ENCODE results near the gene TAB2. TPM values are rescaled to one million over a fixed set of nuclear protein-coding genes. Genes with fewer than 3 reads are reported as not detected.

The TAB2 gene
- polyA plus RNA-seq, 1 experiment, result 23.9 TPM

DNA sequence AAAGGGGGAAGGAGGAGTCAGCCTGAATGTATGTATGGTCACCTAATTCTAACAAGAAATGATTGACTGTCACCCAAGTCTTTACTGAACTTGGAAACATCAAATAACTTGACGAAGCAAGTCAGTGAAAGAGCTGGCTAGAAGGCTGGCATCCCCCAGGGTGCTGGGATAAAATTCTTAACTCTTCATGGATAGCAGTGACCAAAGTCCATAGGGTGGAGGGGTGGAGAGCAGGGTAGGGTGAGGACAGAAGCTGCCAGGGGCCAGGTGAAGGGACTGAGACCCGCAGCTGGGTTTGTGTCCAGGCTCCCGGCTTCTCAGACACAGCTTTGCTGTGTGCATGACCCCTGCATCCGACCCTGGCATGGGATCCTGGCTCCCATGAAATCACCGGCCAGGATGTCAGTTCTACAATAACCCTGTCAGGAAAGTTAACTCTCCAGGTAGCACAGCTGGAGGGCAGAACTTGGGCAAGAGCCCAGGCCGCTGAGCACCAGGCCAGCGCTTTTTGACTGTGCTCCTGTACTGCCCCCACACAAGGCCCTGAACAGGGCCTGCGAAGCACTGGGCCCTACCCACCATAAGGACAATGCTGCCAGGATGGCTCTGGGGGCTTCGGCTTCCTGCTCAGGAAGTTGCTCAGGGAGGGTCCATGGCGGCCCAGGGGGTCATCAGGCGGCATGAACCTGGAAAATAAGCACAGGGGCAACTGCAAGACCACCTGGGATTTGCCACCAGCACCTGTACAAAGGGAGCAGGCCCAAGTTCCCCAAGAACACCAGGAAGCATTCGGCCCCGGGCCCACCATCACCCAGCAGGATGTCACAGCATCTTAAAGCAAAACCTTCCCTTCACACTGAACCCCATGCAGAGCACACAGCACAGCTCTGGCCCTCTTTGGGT is 134.8 kb downstream of the TAB2 start:
- Histone ChIP-seq H3K27me3 (ENCODE audit: control insufficient read depth, insufficient read depth, low read length) (no peaks in the 10 kb centered on the region), H3K4me3 (ENCODE audit: low read depth, low read length) (no peak overlapping the region), H3K36me3 (ENCODE audit: control insufficient read depth, insufficient read depth, low read length) (no peaks in the 10 kb centered on the region)
- ChIA-PET CTCF (interaction anchor here (1.6 kb wide), 1 partner anchor 65 kb away, joined by 4 read pairs; no protein-coding TSS in a partner anchor), POLR2A (no interaction called here)
- TF ChIP-seq, protein P1, sequence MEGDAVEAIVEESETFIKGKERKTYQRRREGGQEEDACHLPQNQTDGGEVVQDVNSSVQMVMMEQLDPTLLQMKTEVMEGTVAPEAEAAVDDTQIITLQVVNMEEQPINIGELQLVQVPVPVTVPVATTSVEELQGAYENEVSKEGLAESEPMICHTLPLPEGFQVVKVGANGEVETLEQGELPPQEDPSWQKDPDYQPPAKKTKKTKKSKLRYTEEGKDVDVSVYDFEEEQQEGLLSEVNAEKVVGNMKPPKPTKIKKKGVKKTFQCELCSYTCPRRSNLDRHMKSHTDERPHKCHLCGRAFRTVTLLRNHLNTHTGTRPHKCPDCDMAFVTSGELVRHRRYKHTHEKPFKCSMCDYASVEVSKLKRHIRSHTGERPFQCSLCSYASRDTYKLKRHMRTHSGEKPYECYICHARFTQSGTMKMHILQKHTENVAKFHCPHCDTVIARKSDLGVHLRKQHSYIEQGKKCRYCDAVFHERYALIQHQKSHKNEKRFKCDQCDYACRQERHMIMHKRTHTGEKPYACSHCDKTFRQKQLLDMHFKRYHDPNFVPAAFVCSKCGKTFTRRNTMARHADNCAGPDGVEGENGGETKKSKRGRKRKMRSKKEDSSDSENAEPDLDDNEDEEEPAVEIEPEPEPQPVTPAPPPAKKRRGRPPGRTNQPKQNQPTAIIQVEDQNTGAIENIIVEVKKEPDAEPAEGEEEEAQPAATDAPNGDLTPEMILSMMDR (IDR thresholded peaks at IDR 0.05; ENCODE audit: insufficient read depth, low read depth, low read length), result no peak
- DNase-seq (ENCODE audit: low read depth), result no peak

DNA sequence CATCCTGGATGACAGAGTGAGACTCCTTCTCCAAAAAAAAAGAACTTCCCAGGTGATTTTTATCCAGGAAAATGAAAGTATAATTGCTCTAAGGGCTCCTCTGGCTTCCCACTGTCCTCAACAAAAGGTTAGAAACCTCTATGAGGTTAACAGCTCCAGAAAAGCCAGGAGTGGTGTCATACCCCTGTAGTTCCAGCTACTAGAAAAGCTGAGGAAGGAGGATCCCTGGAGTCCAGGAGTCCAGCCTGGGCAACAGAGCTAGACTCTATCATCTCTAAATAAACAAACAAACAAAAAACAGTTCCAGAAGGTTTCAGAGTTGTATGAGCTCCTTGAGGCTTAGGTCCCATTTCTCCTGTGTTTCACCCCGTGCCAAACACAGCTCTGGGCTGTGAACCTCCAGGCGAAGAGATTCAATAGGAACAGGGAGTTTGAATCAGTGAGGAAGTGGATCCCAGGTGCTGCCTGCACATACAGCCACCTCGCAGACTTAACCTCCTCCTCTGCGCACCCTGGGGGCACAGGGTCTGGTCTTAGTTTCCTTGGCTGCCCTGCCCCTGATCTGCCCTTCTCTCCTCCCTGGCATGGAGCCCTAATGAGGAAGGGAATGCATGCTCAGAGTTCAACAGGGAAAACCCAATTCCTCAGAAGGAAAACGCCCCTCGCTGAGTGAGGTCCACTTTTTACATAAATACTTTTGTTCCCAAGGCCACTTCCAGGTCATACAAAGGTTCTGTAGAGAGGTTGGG is 136.3 kb downstream of the TAB2 start:
- no peak for DNase-seq (ENCODE audit: low read depth)
- ChIA-PET POLR2A (interaction anchor here (0.7 kb wide), 1 partner anchor 92 kb away, joined by 5 read pairs; no protein-coding TSS in a partner anchor), CTCF (interaction anchor here (0.6 to 1.6 kb wide), 8 partner anchors 10 to 704 kb away, joined by 3 to 6 read pairs (median 4); no protein-coding TSS in a partner anchor)
- TF ChIP-seq, protein P1 (IDR thresholded peaks at IDR 0.05; ENCODE audit: insufficient read depth, low read depth, low read length), result no peak
- no peaks in the 10 kb centered on the region for H3K27me3 ChIP-seq (ENCODE audit: control insufficient read depth, insufficient read depth, low read length)
- H3K36me3 ChIP-seq (ENCODE audit: control insufficient read depth, insufficient read depth, low read length), result no peaks in the 10 kb centered on the region
- no peak overlapping the region for H3K4me3 ChIP-seq (ENCODE audit: low read depth, low read length)

DNA sequence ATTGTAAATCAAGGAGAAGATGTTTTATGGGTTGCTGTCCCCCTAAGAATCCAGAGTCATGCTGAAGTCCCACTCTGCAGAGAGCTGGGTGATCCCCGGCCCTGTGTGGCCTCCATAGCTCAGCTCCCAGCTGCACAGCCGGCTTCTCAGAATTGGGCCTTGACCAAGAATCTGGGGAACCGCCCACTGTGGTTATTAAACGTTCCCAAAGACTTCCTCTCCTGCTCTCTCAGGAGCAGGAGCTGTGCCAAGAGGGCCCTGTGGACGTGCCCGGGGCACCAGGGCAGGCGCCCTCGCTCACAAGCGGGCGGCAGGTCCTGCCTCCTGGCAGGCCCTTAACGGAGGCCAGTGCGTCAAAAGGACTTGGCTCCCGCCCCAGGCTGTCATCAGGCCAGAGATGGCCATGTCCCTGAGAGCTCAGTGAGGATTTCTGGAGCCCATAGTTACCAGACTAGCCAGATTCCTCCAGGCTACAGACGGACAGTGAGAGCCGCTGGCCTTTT is 136.9 kb downstream of the TAB2 start:
- no peak overlapping the region for H3K4me3 ChIP-seq (ENCODE audit: low read depth, low read length)
- DNase-seq (ENCODE audit: low read depth), result peak; percentile 78
- POLR2A ChIA-PET, result no interaction called here
- TF ChIP-seq, protein P1 (IDR thresholded peaks at IDR 0.05; ENCODE audit: insufficient read depth, low read depth, low read length), result no peak
- CTCF ChIA-PET, result interaction anchor here (0.6 to 1.4 kb wide), 6 partner anchors 9 to 426 kb away, joined by 3 to 6 read pairs (median 3); no protein-coding TSS in a partner anchor
- H3K27me3 ChIP-seq (ENCODE audit: control insufficient read depth, insufficient read depth, low read length), result no peaks in the 10 kb centered on the region
- H3K36me3 ChIP-seq (ENCODE audit: control insufficient read depth, insufficient read depth, low read length), result no peaks in the 10 kb centered on the region

DNA sequence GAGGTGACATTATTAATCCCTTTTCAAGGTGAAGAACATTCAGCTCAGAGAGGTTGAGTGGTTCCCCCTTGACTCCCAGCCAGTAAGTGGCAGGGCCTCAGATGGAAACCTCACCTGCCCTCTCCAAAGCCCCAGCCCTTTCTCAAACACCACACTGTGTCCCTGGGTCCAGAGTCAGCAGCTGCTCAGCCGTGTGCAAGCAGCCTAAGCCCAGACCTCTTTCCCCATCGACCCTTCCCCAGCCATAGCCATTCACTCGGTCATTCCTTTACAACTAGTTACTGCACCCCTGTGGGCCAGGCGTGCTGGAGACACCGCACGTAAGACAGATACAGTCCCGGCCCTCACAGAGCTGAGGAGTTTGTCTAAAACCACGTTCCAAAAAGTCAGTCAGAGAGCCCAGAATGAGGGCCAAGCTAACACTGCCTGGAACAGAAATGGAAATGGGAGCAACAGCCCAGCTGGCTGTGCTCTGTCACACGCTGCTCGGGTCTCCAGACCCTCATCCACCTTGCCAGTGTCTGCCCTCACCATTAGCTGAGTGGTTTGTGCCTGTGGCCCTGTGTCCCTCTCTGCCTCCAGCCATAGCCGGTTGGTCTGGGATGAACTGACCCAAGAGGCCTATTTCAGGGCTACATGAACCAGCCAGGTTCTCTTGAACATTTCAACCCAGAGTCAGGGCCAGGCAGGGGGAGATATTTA is 137.7 kb downstream of the TAB2 start:
- no peak for DNase-seq (ENCODE audit: low read depth)
- Histone ChIP-seq H3K4me3 (ENCODE audit: low read depth, low read length) (no peak overlapping the region), H3K36me3 (ENCODE audit: control insufficient read depth, insufficient read depth, low read length) (no peaks in the 10 kb centered on the region), H3K27me3 (ENCODE audit: control insufficient read depth, insufficient read depth, low read length) (no peaks in the 10 kb centered on the region)
- TF ChIP-seq, protein P1 (IDR thresholded peaks at IDR 0.05; ENCODE audit: insufficient read depth, low read depth, low read length), result no peak
- ChIA-PET POLR2A (no interaction called here), CTCF (interaction anchor here (0.8 to 1.4 kb wide), 2 partner anchors 19 to 23 kb away, joined by 3 to 6 read pairs; no protein-coding TSS in a partner anchor)
